Measurements from ENCODE around the gene FGF18.

Gene FGF18

DNA sequence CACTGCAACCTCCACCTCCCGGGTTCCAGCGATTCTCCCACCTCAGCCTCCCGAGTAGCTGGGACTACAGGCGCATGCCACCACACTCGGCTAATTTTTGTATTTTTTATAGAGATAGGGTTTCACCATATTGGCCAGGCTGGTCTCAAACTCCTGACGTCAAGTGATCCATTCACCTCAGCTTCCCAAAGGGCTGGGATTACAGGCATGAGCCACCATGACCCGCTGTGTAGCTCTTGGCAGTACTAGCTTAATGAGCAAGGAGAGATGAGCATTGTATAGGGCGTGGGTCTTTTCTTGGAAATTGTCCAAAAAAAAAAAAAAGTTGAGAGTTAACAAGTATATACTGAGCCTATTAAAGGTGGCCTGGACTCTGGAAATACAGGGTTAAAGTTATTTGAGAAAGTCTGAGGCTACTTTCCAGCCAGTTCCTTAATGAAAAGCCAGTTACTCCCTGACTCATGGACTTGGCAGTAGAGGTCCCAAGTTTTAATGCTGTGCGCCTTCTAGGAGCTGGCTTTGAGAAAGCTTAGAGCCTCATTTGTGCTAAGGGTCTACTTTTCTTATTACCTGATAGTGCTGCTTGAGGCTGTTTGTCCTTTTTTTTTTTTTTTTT, 4.2 kb upstream of the FGF18 start:
- Histone ChIP-seq H3K4me3 (ENCODE audit: insufficient read depth, low read depth, low read length) (no peak overlapping the region), H3K27me3 (ENCODE audit: control insufficient read depth, insufficient read depth, low read length, poor library complexity, severe bottlenecking) (peaks cover 15% of the 10 kb centered on the region), H3K9me3 (ENCODE audit: control insufficient read depth, low read length) (no peaks in the 10 kb centered on the region), H3K4me1 (ENCODE audit: control insufficient read depth, insufficient read depth, low read length) (no peaks in the 10 kb centered on the region), H3K36me3 (ENCODE audit: control insufficient read depth, insufficient read depth, low read length) (peaks cover 13% of the 10 kb centered on the region), H3K27ac (ENCODE audit: insufficient read depth, low read depth, low read length, poor library complexity, severe bottlenecking) (no peak overlapping the region)
- WGBS, 2 experiments: 91 to 93% methylated on average over 9 of the region's 9 CpGs

DNA sequence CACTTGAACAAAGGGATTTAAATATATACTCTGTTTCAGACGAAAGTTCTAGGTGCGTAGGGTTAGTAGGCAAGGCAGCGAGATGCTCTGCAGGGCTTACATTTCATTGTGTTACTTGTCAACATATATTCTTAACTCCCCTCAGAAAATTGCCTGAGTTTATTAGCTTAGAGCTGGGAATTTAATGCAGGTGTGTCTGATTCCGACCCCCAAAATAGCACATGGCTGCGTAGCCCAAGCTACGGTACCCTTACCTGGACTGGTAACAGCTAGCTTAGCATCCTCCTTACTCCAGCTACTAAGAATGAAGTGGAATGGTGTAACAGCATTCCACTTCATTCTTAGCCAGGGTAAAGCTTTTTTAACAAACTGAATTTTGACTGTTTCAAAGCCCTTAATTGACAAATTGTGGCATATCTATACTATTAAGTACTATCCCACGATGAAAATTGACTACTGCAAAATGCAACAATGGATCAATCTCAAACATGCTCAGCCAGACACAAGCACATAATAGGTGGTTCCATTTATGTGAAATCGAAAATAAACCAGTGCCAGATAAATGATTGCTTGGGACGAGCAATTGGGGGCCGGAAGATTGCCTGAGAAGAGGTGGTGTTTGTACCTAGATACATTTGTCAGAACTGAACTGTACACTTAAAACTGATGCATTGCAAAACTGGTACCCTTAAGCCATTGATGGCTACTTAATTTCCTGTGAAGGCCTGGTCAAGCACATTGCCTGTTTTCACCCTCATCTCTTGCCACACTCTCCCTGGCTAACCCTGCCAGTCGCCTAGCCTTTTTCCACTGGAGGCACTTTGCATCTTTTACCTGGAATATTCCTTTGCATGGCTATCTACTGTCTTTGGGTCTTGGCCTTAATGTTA, 3.0 kb upstream of the FGF18 start:
- H3K36me3 ChIP-seq (ENCODE audit: control insufficient read depth, insufficient read depth, low read length): peaks cover 4% of the 10 kb centered on the region
- no peaks in the 10 kb centered on the region for H3K4me1 ChIP-seq (ENCODE audit: control insufficient read depth, insufficient read depth, low read length)
- no peak overlapping the region for H3K4me3 ChIP-seq (ENCODE audit: insufficient read depth, low read depth, low read length)
- WGBS, 2 experiments: 93 to 94% methylated on average over 11 of the region's 11 CpGs
- H3K27ac ChIP-seq (ENCODE audit: insufficient read depth, low read depth, low read length, poor library complexity, severe bottlenecking): no peak overlapping the region
- H3K27me3 ChIP-seq (ENCODE audit: control insufficient read depth, insufficient read depth, low read length, poor library complexity, severe bottlenecking): peaks cover 27% of the 10 kb centered on the region
- no peaks in the 10 kb centered on the region for H3K9me3 ChIP-seq (ENCODE audit: control insufficient read depth, low read length)

DNA sequence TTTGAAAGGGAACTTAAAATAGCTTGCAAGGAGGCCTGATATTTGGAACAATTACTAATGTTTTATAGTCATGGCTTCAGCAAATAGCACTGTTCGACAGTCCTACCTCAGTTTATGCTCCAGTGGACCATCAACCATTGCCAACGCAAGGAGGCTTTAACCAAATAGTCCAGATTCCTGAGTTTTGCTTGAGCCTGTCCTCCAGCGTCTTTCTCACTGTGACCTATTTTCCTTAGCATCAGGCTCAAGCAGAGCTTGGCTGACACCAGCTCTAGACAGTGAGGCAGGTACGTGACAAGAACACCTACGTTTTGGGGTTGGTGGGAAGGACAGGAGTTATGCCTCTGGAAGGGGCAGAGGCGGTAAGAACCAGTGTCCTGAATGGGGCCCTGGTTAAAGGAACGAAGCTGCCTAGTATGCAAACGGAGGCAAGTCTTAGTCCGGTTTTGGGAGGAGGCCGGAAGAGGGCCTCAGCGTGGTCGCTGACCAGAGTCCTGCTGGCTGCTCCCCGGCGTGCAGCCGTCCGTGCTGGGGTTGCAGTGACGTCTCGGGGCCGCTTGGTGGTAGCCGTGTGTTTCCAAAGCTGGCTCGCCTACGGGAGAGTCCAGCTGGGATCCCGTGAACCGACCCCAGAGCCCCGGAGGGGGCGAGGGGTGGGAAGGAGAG, 998 bp upstream of the FGF18 start:
- peak overlapping the region; percentile 57 for H3K4me3 ChIP-seq (ENCODE audit: insufficient read depth, low read depth, low read length)
- 7 to 8% methylated on average over 26 of the region's 26 CpGs for WGBS, 2 experiments

DNA sequence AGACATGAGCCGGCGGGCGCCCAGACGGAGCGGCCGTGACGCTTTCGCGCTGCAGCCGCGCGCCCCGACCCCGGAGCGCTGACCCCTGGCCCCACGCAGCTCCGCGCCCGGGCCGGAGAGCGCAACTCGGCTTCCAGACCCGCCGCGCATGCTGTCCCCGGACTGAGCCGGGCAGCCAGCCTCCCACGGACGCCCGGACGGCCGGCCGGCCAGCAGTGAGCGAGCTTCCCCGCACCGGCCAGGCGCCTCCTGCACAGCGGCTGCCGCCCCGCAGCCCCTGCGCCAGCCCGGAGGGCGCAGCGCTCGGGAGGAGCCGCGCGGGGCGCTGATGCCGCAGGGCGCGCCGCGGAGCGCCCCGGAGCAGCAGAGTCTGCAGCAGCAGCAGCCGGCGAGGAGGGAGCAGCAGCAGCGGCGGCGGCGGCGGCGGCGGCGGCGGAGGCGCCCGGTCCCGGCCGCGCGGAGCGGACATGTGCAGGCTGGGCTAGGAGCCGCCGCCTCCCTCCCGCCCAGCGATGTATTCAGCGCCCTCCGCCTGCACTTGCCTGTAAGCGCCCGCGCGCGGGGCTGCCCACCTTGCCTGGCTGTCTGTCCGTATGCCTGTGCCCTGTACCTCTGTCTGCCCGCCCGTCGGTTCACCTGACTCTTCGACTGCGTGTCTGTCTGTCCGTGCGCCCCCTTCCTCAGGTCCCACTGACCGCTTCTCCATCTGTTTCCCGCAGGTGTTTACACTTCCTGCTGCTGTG, 412 bp downstream of the FGF18 start:
- peaks cover 50% of the 10 kb centered on the region for H3K27me3 ChIP-seq (ENCODE audit: control insufficient read depth, insufficient read depth, low read length, poor library complexity, severe bottlenecking)
- H3K36me3 ChIP-seq (ENCODE audit: control insufficient read depth, insufficient read depth, low read length): no peaks in the 10 kb centered on the region
- no peak overlapping the region for H3K27ac ChIP-seq (ENCODE audit: insufficient read depth, low read depth, low read length, poor library complexity, severe bottlenecking)
- H3K4me3 ChIP-seq (ENCODE audit: insufficient read depth, low read depth, low read length): peak overlapping the region; percentile 57
- no peaks in the 10 kb centered on the region for H3K9me3 ChIP-seq (ENCODE audit: control insufficient read depth, low read length)
- H3K4me1 ChIP-seq (ENCODE audit: control insufficient read depth, insufficient read depth, low read length): peaks cover 13% of the 10 kb centered on the region
- WGBS, 2 experiments: 0 to 1% methylated on average over 95 of the region's 95 CpGs

More for the DNA sequence above, 998 bp upstream of the FGF18 start:
- peaks cover 47% of the 10 kb centered on the region for H3K27me3 ChIP-seq (ENCODE audit: control insufficient read depth, insufficient read depth, low read length, poor library complexity, severe bottlenecking)
- peaks cover 12% of the 10 kb centered on the region for H3K4me1 ChIP-seq (ENCODE audit: control insufficient read depth, insufficient read depth, low read length)
- H3K9me3 ChIP-seq (ENCODE audit: control insufficient read depth, low read length): no peaks in the 10 kb centered on the region
- peaks cover 2% of the 10 kb centered on the region for H3K36me3 ChIP-seq (ENCODE audit: control insufficient read depth, insufficient read depth, low read length)
- no peak overlapping the region for H3K27ac ChIP-seq (ENCODE audit: insufficient read depth, low read depth, low read length, poor library complexity, severe bottlenecking)

DNA sequence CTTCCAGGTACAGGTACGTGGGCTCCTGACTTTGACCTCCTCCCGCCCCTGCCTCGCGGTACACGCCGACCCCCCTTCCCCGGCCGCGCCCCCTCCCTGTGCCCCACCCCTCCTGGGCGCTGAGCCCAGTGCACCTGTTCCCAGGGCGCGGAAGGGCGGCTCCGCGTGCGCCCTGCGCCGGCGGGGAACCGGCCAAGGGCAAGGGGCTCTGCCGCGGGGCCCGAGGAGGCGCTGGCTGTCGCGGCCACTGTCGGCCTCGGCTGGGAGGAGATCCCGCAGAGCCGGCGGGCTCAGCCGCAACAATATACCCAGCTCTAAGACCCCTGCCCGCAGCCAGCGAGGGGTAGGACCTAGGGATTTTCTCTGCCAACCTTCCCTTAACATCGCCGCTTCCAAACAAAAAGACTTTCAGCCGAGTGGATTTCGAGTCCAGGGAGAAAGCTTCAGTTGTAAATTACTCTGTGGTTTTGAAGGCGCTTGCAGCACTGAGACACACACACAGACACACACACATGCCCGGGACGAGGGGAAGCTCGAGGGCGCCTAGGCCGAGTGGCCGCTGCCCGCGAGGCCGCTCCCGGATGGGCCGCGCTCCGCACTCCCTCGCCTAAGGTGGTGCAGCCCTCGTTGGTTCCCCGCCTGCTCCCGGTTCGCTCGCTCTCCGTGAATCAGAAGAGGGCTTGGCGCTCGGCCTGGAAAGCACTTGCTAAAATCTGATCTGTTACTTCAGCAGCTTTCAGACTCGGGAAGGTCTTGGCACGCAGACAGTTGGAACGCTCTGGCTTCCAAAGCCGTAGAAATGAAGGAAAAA, 1.2 kb downstream of the FGF18 start:
- Histone ChIP-seq H3K4me3 (ENCODE audit: insufficient read depth, low read depth, low read length) (no peak overlapping the region), H3K27ac (ENCODE audit: insufficient read depth, low read depth, low read length, poor library complexity, severe bottlenecking) (no peak overlapping the region), H3K9me3 (ENCODE audit: control insufficient read depth, low read length) (no peaks in the 10 kb centered on the region), H3K27me3 (ENCODE audit: control insufficient read depth, insufficient read depth, low read length, poor library complexity, severe bottlenecking) (peaks cover 50% of the 10 kb centered on the region), H3K4me1 (ENCODE audit: control insufficient read depth, insufficient read depth, low read length) (peaks cover 13% of the 10 kb centered on the region), H3K36me3 (ENCODE audit: control insufficient read depth, insufficient read depth, low read length) (no peaks in the 10 kb centered on the region)
- WGBS, 2 experiments: 1 to 2% methylated on average over 65 of the region's 65 CpGs

DNA sequence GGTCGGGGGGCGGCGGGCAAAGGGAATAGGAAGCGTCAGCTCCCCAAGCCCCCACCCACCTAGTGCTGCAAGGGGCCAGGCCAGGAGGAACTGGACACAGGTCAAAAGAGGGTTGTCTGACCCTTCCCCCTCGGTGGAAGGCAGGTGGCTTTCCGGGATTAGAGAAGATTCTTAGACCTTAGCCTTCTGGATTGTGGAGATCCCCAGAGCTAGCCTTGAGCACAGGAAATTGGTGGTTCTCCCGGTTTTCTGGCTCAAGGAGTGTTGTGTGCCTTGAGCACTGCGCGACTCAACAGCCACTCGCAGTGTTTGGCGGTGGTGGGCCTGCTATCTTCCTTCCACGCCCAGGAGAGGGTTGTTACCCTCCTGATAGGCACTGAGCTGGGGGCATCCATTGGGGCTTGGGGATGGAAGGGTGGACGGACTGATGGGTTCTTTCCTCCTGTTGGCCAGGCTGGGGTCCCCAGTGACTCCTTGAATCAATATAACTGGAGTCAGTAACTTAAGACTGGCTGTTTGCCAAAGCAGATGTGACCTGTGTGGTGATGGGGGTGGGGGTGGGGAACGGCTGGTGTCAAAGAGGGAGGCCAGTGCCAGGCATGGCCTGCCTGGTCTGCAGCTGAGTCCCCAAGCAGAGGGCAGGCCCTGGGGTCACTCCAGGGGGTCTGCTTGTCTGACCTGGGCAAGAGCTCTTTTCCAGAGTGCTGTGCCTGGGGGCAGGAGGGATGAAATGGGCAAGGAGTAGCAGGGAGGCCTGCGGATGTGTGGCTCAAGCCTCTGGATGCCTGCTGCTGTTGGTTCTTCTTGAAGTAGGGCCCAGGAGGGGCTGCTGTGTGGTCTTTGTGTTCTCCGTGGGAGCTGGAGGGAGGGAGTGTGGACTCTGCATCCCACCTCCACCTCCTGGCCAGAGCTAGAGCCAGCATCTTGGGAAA, 2.1 kb downstream of the FGF18 start:
- WGBS, 2 experiments: 45 to 46% methylated on average over 16 of the region's 16 CpGs
- Histone ChIP-seq H3K4me1 (ENCODE audit: control insufficient read depth, insufficient read depth, low read length) (peaks cover 13% of the 10 kb centered on the region), H3K9me3 (ENCODE audit: control insufficient read depth, low read length) (no peaks in the 10 kb centered on the region), H3K27ac (ENCODE audit: insufficient read depth, low read depth, low read length, poor library complexity, severe bottlenecking) (no peak overlapping the region), H3K4me3 (ENCODE audit: insufficient read depth, low read depth, low read length) (no peak overlapping the region), H3K36me3 (ENCODE audit: control insufficient read depth, insufficient read depth, low read length) (no peaks in the 10 kb centered on the region), H3K27me3 (ENCODE audit: control insufficient read depth, insufficient read depth, low read length, poor library complexity, severe bottlenecking) (peaks cover 50% of the 10 kb centered on the region)

DNA sequence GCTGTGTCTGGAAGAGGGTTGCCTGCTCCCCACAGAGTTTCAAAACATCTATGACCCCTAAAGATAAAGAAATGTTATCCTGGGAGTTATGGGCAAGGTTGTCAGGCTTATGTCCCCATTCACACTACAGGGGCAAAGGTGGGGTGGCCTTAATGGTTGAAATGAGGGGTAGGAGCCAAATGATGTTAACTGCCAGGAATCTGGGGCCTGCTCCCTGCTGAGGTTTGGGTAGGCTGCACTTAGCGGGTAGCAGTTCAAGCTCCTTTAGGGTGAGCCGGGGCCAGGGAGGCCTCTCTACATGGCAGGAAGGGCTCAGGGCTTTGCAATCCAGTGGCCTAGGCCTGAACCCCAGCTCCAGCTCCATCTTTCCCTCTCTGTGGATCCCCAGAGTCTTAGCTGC, 3.0 kb downstream of the FGF18 start:
- no peaks in the 10 kb centered on the region for H3K9me3 ChIP-seq (ENCODE audit: control insufficient read depth, low read length)
- no peak overlapping the region for H3K27ac ChIP-seq (ENCODE audit: insufficient read depth, low read depth, low read length, poor library complexity, severe bottlenecking)
- WGBS, 2 experiments: 89 to 92% methylated on average over 2 of the region's 2 CpGs
- H3K36me3 ChIP-seq (ENCODE audit: control insufficient read depth, insufficient read depth, low read length): no peaks in the 10 kb centered on the region
- H3K4me3 ChIP-seq (ENCODE audit: insufficient read depth, low read depth, low read length): no peak overlapping the region
- H3K27me3 ChIP-seq (ENCODE audit: control insufficient read depth, insufficient read depth, low read length, poor library complexity, severe bottlenecking): peaks cover 50% of the 10 kb centered on the region
- H3K4me1 ChIP-seq (ENCODE audit: control insufficient read depth, insufficient read depth, low read length): peaks cover 13% of the 10 kb centered on the region

DNA sequence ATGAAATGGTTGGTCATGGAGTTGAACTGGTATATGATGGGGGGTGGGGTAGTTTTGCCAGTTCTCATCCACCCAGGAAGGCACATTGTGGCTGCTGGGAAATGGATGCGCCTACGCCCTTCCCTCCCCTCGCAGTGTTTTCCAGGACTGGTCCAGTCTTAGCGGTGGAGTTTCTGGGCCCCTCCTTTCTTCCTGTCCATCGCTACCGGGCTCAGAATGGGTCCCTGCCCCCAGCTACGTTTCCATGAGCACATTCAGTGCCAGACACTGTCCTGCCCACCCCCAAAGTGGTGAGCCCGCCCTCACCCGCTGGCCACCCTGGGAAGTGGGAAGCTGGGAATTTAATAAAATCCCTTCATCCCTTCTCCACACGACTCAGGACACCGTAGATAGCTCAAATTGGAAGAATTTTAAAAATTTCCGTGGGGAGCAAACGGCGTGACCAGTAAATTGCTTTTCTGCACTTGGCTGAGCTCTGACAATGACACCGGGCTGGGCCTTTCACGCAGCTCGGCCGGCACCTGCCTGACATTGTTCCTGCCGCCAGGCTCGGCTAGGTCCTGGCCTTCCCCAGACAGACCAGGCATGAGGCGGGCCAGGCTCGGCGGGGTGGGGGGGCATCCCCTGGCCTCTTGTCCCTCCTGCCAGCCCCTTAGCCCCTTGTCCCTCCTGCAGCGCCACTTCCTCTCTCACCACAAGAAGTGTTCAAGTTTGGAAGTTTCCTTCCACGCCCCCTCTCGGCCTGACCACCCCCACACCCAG, 3.6 kb downstream of the FGF18 start:
- Histone ChIP-seq H3K27ac (ENCODE audit: insufficient read depth, low read depth, low read length, poor library complexity, severe bottlenecking) (no peak overlapping the region), H3K4me1 (ENCODE audit: control insufficient read depth, insufficient read depth, low read length) (peaks cover 13% of the 10 kb centered on the region), H3K4me3 (ENCODE audit: insufficient read depth, low read depth, low read length) (no peak overlapping the region), H3K36me3 (ENCODE audit: control insufficient read depth, insufficient read depth, low read length) (no peaks in the 10 kb centered on the region), H3K9me3 (ENCODE audit: control insufficient read depth, low read length) (no peaks in the 10 kb centered on the region), H3K27me3 (ENCODE audit: control insufficient read depth, insufficient read depth, low read length, poor library complexity, severe bottlenecking) (peaks cover 50% of the 10 kb centered on the region)
- 67 to 69% methylated on average over 26 of the region's 26 CpGs for WGBS, 2 experiments

All from ectodermal cell (in vitro differentiated cells).